Measurements from ENCODE around the gene ZNF460. TPM values are rescaled to one million over a fixed set of nuclear protein-coding genes. Genes with fewer than 3 reads are reported as not detected.

Gene ZNF460
- total RNA-seq, 1 experiment from 2014 or later, result 43.1 TPM

DNA sequence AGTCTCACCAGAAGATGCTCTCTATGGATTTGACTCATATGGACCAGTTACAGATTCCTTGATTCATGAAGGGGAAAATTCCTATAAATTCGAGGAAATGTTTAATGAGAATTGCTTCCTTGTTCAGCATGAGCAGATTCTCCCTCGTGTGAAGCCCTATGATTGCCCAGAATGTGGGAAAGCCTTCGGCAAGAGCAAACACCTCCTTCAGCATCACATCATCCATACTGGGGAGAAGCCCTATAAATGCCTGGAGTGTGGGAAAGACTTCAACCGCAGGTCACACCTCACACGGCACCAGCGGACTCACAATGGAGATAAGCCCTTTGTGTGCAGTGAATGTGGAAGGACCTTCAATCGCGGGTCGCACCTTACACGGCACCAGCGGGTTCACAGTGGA lies 10.7 kb downstream of the ZNF460 start:
- no peak for DNase-seq (ENCODE audit: low read depth, low spot score)
- H3K27ac ChIP-seq (ENCODE audit: low read depth, low read length), result no peak overlapping the region
- no peaks in the 10 kb centered on the region for H3K4me1 ChIP-seq (ENCODE audit: control insufficient read depth in 1 of 2, insufficient read depth in 2 of 2, low read length in 2 of 2)
- H3K9me3 ChIP-seq (ENCODE audit: control insufficient read depth in 1 of 2, insufficient read depth in 1 of 2, low read depth in 1 of 2, low read length in 2 of 2), result peaks cover 0 to 9% of the 10 kb centered on the region in 2 experiments; a peak in 1 of 4 replicates
- H3K9me2 ChIP-seq (ENCODE audit: insufficient read depth), result no peaks in the 10 kb centered on the region
- H3K9ac ChIP-seq (ENCODE audit: low read length), result no peak overlapping the region
- TF ChIP-seq EGR1 (IDR thresholded peaks at IDR 0.05; ENCODE audit: low read depth) (no peak), EZH2 (IDR thresholded peaks at IDR 0.05) (no peak), RAD21 (IDR thresholded peaks at IDR 0.05; ENCODE audit: low read depth) (no peak), EZH2phosphoT487 (IDR thresholded peaks at IDR 0.05; ENCODE audit: borderline replicate concordance) (no peak), CBX3 (IDR thresholded peaks at IDR 0.05; ENCODE audit: low read depth) (no peak), POLR2AphosphoS5 (IDR thresholded peaks at IDR 0.05; ENCODE audit: low read depth, low read length) (no peak), ZNF274 (IDR thresholded peaks at IDR 0.05; ENCODE audit: low read depth, low read length) (no peak), SIN3A (IDR thresholded peaks at IDR 0.05; ENCODE audit: low read depth) (no peak), SRF (IDR thresholded peaks at IDR 0.05; ENCODE audit: low read depth) (no peak)
- TF ChIP-seq, protein P1, sequence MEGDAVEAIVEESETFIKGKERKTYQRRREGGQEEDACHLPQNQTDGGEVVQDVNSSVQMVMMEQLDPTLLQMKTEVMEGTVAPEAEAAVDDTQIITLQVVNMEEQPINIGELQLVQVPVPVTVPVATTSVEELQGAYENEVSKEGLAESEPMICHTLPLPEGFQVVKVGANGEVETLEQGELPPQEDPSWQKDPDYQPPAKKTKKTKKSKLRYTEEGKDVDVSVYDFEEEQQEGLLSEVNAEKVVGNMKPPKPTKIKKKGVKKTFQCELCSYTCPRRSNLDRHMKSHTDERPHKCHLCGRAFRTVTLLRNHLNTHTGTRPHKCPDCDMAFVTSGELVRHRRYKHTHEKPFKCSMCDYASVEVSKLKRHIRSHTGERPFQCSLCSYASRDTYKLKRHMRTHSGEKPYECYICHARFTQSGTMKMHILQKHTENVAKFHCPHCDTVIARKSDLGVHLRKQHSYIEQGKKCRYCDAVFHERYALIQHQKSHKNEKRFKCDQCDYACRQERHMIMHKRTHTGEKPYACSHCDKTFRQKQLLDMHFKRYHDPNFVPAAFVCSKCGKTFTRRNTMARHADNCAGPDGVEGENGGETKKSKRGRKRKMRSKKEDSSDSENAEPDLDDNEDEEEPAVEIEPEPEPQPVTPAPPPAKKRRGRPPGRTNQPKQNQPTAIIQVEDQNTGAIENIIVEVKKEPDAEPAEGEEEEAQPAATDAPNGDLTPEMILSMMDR (IDR thresholded peaks at IDR 0.05 in 2 of 3, conservative IDR thresholded peaks at IDR 0.05 in 1 of 3; ENCODE audit: borderline replicate concordance in 1 of 3, insufficient read depth in 1 of 3, low read depth in 2 of 3, low read length in 2 of 3), result no peak
- TF ChIP-seq, protein P2, sequence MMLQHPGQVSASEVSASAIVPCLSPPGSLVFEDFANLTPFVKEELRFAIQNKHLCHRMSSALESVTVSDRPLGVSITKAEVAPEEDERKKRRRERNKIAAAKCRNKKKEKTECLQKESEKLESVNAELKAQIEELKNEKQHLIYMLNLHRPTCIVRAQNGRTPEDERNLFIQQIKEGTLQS (IDR thresholded peaks at IDR 0.05), result no peak
- TF ChIP-seq, protein P3, sequence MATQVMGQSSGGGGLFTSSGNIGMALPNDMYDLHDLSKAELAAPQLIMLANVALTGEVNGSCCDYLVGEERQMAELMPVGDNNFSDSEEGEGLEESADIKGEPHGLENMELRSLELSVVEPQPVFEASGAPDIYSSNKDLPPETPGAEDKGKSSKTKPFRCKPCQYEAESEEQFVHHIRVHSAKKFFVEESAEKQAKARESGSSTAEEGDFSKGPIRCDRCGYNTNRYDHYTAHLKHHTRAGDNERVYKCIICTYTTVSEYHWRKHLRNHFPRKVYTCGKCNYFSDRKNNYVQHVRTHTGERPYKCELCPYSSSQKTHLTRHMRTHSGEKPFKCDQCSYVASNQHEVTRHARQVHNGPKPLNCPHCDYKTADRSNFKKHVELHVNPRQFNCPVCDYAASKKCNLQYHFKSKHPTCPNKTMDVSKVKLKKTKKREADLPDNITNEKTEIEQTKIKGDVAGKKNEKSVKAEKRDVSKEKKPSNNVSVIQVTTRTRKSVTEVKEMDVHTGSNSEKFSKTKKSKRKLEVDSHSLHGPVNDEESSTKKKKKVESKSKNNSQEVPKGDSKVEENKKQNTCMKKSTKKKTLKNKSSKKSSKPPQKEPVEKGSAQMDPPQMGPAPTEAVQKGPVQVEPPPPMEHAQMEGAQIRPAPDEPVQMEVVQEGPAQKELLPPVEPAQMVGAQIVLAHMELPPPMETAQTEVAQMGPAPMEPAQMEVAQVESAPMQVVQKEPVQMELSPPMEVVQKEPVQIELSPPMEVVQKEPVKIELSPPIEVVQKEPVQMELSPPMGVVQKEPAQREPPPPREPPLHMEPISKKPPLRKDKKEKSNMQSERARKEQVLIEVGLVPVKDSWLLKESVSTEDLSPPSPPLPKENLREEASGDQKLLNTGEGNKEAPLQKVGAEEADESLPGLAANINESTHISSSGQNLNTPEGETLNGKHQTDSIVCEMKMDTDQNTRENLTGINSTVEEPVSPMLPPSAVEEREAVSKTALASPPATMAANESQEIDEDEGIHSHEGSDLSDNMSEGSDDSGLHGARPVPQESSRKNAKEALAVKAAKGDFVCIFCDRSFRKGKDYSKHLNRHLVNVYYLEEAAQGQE (IDR thresholded peaks at IDR 0.05; ENCODE audit: low read depth), result no peak
- H3K4me3 ChIP-seq (replicated peaks in 1 of 2; ENCODE audit: low read depth in 1 of 2, low read length in 2 of 2), result no peak overlapping the region
- H3K27me3 ChIP-seq (ENCODE audit: insufficient read depth, low read length), result no peaks in the 10 kb centered on the region
- ChIA-PET CTCF (no interaction called here), RAD21 (ENCODE audit: low non-redundant PET in 1 of 2, low total read pairs in 2 of 2, uncharacterized antibody in 2 of 2, unreplicated experiment in 2 of 2) (no interaction called here), POLR2A (no interaction called here)
- ATAC-seq, result no peak
- H3K79me2 ChIP-seq (ENCODE audit: insufficient read depth, low read length), result peaks cover 98% of the 10 kb centered on the region
- intact Hi-C loops (cut with micrococcal nuclease), result no loop called here
- no peaks in the 10 kb centered on the region for H4K20me1 ChIP-seq (ENCODE audit: insufficient read depth)
- H2AFZ ChIP-seq (ENCODE audit: low read depth, low read length, poor library complexity, severe bottlenecking), result no peak overlapping the region
- no peak overlapping the region for H3K4me2 ChIP-seq (ENCODE audit: low read length)
- peaks cover 51 to 84% of the 10 kb centered on the region in 2 experiments for H3K36me3 ChIP-seq (ENCODE audit: control insufficient read depth in 1 of 2, insufficient read depth in 2 of 2, low read length in 2 of 2)
- TSS peak; percentile 1 for BruUV-seq (replicated peaks)

Measured in HCT116 (cell line).